Prostate gland (tissue), 2 donors: Measurements from ENCODE around the gene TMCC1. TPM values are rescaled to one million over a fixed set of nuclear protein-coding genes. Genes with fewer than 3 reads are reported as not detected.

Experiments
- DNase-seq: peaks from one replicate; pipeline ENCODE4 v3.0.0-alpha.2; 2019; ENCODE audit warnings: low spot score
- H3K27ac ChIP-seq, 2 donors: fragments of 200-600 bp; sonication (generic); 2 replicates each; pipeline ENCODE4 v1.5.1; 2017 to 2019
- H3K27me3 ChIP-seq: fragments of 200-600 bp; sonication (generic); replicated peaks from 2 replicates; pipeline ENCODE4 v1.5.1; 2019; ENCODE audit not compliant: insufficient read depth
- H3K36me3 ChIP-seq, 2 donors: fragments of 200-600 bp; sonication (generic); 1 replicate in 1 of 2; 2 replicates in 1 of 2; pipeline versions ENCODE4 v1.5.1 to v1.8.1; 2017 to 2019
- H3K4me1 ChIP-seq: fragments of 200-600 bp; sonication (generic); replicated peaks from 2 replicates; pipeline ENCODE4 v1.5.1; 2019
- H3K4me3 ChIP-seq, 2 donors: fragments of 200-600 bp; sonication (generic); 2 replicates each; pipeline ENCODE4 v1.5.1; 2017 to 2019
- H3K9me3 ChIP-seq: fragments of 200-600 bp; sonication (generic); 2 replicates; pipeline ENCODE4 v1.5.1; 2017
- CTCF ChIP-seq, 4 experiments: fragments of 200-600 bp in 2 of 4; fragments of 450-650 bp in 2 of 4; sonication (generic) in 2 of 4; IDR thresholded peaks; 1 replicate in 3 of 4; 2 replicates in 1 of 4; pipeline ENCODE4 v1.5.1; 2016 to 2019; ENCODE audit warnings: antibody characterized with exemption in 4 of 4, mild to moderate bottlenecking in 2 of 4, moderate library complexity in 2 of 4
- POLR2A ChIP-seq: fragments of 450-650 bp; IDR thresholded peaks from one replicate; pipeline ENCODE4 v1.6.1; 2016; ENCODE audit warnings: antibody characterized with exemption, mild to moderate bottlenecking
- POLR2AphosphoS5 ChIP-seq: sonication (generic); formaldehyde crosslinking; IDR thresholded peaks from one replicate; pipeline ENCODE4 v1.6.1; 2017; ENCODE audit warnings: antibody characterized with exemption
- WGBS: methylation state at CpG from one replicate; pipeline ENCODE4 v1.1.5; 2018; 5-methylcytosine and 5-hydroxymethylcytosine counted together
- intact Hi-C: fragments of 100-400 bp; cut with DNase I; formaldehyde crosslinking; loops from one replicate; pipeline ENCODE4 v1.14.2; 2022
- total RNA-seq, 2 donors: library from RNA; depleted of rRNA; stranded (reverse); fragments of >200 nt; gene quantifications; one replicate each; pipeline ENCODE4 v1.1.0, GENCODE V29; 2016

The TMCC1 gene
- total RNA-seq, 2 donors from 2014 or later, result 27.6 to 43.9 TPM

- no peaks in the 10 kb centered on the region for H3K9me3 ChIP-seq
- H3K27ac ChIP-seq, result peak overlapping the region in 1 of 2 donors; percentile 19
- H3K4me3 ChIP-seq, result no peak overlapping the region
- DNase-seq, result no peak
- TF ChIP-seq POLR2AphosphoS5, result no peak
- TF ChIP-seq POLR2A, result no peak
- no peak for TF ChIP-seq CTCF (IDR thresholded peaks at IDR 0.05)
- 81% methylated on average over 5 of the region's 5 CpGs for WGBS
- H3K4me1 ChIP-seq, result no peaks in the 10 kb centered on the region
- no peaks in the 10 kb centered on the region for H3K27me3 ChIP-seq
- intact Hi-C loops, result no loop called here
- H3K36me3 ChIP-seq, result no peaks in the 10 kb centered on the region
These were observed 37.6 kb downstream of the TMCC1 start for GRCh38 chr3:129855832-129856419.

- Histone ChIP-seq H3K4me3 (no peak overlapping the region), H3K27ac (peak overlapping the region in 1 of 2 donors; percentile 19), H3K27me3 (no peaks in the 10 kb centered on the region), H3K36me3 (no peaks in the 10 kb centered on the region), H3K4me1 (no peaks in the 10 kb centered on the region), H3K9me3 (no peaks in the 10 kb centered on the region)
- 51% methylated on average over 2 of the region's 2 CpGs for WGBS
- intact Hi-C loops, result no loop called here
- DNase-seq, result no peak
- TF ChIP-seq POLR2AphosphoS5 (no peak), CTCF (IDR thresholded peaks at IDR 0.05) (no peak), POLR2A (no peak)
These were observed 38.2 kb downstream of the TMCC1 start for GRCh38 chr3:129855170-129855831.

- DNase-seq, result no peak
- Histone ChIP-seq H3K4me3 (no peak overlapping the region), H3K27ac (no peak overlapping the region), H3K9me3 (no peaks in the 10 kb centered on the region), H3K4me1 (no peaks in the 10 kb centered on the region), H3K27me3 (no peaks in the 10 kb centered on the region), H3K36me3 (no peaks in the 10 kb centered on the region)
- intact Hi-C loops, result no loop called here
- WGBS, result 97% methylated on average over 1 of the region's 1 CpG
- TF ChIP-seq POLR2A (no peak), CTCF (IDR thresholded peaks at IDR 0.05) (no peak), POLR2AphosphoS5 (no peak)
These were observed 39.1 kb downstream of the TMCC1 start for GRCh38 chr3:129854460-129854859.

- TF ChIP-seq CTCF (IDR thresholded peaks at IDR 0.05) (no peak), POLR2AphosphoS5 (no peak), POLR2A (no peak)
- no peaks in the 10 kb centered on the region for H3K9me3 ChIP-seq
- no peaks in the 10 kb centered on the region for H3K36me3 ChIP-seq
- no peaks in the 10 kb centered on the region for H3K27me3 ChIP-seq
- no peak overlapping the region for H3K4me3 ChIP-seq
- no peak overlapping the region for H3K27ac ChIP-seq
- 66% methylated on average over 2 of the region's 2 CpGs for WGBS
- no peak for DNase-seq
- intact Hi-C loops, result no loop called here
- H3K4me1 ChIP-seq, result no peaks in the 10 kb centered on the region
These were observed 47.6 kb downstream of the TMCC1 start for GRCh38 chr3:129845956-129846355.
